Measurements from ENCODE around the gene THOP1.

THOP1 gene

DNA sequence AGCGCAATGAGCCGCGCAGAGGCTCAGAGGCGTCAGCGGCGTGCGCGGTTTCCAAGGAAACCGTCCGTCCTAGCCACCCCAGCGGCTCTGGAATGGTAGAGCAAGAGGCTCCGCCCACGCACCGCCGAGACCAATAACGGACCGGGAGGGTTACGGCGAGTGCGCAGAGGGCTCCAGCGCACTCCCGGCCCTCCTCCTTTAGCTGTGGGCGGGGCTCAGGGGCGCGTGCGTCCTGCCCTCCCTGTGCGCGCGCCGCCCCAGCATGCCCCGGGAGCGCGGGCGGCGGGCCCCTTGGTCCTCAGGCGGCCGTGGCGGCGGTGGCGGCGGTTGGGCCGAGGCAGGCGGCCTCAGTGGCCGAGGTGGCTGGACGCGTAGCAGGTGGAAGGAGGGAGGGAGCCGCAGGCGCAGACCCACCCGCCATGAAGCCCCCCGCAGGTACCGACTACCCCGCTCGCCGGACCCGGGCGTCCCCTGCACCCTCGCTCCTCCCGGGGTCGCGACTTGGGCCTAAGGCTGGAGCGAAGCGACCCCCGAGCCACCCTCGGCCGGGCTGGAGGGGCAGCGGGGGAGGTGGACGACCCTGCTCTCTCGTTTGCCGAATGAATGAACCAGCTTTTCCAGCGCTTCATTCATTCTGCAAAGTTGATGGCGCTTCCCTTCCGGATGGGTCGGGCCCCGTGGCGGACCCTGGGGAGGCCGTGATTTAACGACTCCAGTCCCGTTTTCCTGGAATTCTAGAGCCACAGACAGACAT lies at the start of gene THOP1:
THOP1 (plus strand) TSS at position 260 of the 754 bp plus-strand sequence; CDS start at position 420, 160 bp downstream.
- DNase-seq: peak; percentile 95

DNA sequence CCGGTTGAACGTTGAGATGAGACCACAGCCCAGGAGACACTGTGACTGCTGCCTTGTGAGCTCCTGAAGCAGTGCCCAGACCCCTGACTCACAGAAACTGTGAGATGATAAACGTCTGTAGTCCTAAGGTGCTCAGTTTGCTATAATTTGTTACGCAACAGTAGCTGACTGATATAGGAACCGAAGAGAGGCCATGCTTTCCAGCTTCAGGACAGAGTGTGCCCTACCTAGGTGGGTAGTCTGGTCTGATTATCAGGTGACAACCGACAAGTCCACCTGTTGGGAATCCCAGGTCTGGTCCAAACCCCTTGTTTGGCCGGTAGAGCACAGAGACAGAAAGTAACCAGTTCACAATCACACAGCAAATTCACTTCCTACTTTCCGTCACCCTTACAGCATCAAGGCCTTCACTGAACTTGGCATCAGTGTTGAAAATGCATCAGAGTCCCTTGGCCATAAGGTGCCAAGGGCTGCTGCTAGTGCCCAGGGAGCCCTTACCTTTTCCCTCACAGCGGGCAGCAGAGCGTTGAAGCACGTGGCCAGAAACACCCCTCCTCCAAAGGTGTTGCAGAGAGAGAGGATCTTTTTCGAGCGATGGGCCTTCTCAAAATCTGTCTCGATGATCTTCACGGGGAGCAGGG lies 48.6 kb upstream of the THOP1 start:
- no peak for DNase-seq

DNA sequence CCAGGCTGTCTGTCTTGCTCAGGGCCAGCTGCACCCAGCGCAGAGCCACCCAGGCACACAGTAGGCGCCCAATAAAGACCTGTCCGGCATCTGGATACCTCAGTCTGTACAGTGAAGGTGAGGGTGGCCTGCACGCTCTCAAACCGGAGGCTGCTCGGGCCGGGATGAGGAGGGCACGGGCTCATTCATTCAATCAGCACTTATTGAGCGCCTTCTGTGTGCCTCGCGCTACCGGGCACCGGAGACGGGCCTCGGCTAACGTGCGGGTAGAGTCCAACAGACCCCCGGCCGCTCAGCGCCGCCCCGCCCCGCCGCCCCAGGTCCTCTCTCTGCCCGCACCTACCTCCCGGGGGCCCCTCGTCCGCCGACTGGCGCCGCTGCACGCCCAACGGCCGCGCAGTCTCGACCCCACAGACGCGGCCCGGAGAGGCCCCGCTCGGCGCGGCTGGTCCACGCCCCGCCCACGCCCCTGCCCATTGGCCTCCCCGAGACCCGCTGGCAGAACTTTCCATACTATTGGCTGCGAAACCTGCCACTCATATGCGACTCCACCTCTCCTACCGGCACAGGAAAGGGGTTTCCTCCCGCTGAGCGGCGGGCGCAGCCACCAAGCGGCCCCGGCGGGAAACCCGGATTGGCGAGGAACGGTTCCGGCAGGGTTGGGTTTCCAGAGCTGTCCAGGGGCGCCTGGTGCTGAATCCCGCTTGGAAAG lies 45.5 kb upstream of the THOP1 start, which contains the start of gene SLC39A3:
SLC39A3 (minus strand) TSS at position 416 of the 712 bp plus-strand sequence. CDS start 2,760 bp downstream, outside the sequence.
- peak; percentile 88 for DNase-seq

DNA sequence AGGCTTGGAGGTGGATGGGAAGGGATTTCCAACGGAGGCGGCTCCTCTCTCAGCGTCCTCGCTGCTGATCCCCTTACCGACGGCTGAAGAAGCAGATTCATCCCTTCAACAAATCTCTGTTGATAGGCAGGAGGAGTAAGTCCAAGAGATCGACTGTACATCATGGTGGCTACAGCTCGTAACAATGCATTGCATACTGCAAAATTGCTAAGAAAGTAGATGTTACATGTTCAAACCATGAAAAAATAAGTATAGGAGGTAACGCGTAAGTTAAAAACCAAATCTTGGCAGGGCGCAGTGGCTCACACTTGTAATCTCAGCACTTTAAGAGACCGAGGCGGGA lies 45.0 kb upstream of the THOP1 start:
- no peak for DNase-seq

DNA sequence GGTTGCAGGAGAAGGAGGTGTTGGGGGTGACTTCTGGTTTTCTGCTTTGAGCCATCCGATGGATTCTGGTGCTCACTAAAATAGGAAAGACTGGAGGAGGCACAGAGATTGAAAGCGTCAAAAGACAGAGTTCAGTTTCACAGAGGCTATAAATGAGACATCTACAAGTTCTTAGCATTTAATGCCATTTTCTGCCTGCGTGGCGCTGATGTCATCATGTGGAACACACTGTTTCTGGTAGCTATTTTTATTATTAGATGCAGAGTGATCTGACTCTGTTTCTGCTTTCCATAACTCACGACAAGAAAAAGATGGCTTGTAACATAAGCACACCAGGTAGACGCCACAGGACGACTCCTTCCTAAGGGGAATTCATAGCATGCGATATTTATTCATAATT lies 42.2 kb upstream of the THOP1 start:
- no peak for DNase-seq

DNA sequence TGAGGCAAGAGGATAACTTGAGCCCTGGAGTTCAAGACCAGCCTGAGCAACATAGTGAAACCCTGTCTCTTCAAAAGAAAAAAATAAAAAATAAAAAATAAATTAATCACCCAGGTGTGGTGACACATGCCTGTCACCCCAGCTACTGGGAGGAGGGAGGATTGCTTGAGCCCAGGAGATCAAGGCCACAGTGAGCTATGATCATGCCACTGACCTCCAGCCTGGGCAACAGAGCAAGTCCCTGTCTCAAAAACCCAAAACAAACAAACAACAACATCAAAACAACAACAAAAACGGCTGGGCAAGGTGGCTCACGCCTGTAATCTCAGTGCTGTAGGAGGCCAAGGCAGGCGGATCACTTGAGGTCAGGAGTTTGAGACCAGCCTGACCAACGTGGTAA lies 41.2 kb upstream of the THOP1 start:
- DNase-seq: no peak

- no peak for DNase-seq
Measured at GRCh38 chr19:2747349-2747748, 38.0 kb upstream of the THOP1 start.

DNA sequence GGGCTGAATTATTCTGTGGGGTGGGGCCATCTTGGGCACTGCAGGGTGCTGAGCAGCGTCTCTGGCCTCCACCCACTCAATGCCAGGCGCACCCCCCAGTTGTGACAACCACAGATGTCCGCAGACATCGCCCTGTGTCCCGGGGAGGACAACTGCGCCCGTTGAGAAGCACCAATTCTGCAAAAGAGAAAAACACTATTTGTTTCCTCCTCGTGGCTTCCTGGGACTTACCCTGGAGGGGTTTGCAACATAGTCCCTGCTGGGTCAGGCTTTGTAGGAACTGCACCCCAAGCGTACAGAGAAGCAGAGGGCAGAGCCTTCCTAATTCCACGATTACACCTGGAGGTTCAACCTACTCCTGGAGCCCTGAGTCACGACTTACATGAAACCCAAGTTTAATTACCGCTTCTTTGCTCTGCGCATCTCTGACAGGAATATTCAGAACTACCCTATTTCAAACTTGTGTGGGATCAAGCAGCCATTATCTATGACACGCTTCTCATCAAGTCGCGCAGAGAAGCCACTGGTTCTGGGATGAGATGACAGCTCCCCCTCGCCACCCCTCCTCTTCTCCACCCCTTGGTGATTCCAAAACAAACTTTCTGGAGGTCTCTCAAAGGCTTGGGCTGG lies 34.4 kb upstream of the THOP1 start:
- DNase-seq: no peak

GRCh38 chr19:2751438-2751830 lies 33.9 kb upstream of the THOP1 start:
- no peak for DNase-seq

- DNase-seq: no peak
Measured at GRCh38 chr19:2754659-2755447, 30.4 kb upstream of the THOP1 start.

DNA sequence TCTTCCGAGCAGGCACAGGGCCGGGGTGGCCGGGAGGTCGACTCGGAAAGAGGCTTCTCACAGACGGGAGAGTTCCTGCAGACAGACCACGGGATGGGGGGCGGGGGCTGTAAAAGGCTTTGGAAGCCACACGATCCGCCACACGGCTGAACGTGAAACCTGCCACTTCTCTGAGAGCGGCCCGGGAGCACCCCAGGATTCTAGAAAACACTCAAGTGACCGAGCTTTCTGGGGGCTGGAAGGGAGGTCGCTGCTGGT lies 29.9 kb upstream of the THOP1 start:
- DNase-seq: no peak

DNA sequence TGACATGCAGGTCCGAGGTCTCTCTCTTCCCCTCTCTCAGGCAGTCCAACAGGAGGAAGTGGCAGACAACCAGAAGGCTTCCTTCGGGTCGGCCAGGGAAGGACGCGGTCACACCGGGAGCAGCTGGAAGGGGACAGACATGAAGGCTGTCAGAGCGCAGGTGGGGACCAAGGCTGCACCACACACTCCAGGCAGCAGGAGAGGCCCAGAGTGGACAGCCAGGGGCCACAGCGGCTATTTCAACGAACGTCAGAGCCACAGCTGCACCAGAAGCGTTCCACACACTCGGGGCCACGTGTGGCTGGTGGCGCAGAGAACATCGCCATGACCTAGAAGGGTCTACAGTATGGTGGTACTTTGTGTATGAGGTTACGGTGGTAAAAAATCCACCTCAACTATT lies 29.5 kb upstream of the THOP1 start:
- no peak for DNase-seq

GRCh38 chr19:2756477-2756876 lies 28.8 kb upstream of the THOP1 start:
- no peak for DNase-seq

- no peak for DNase-seq
Measured at GRCh38 chr19:2756921-2757881, 28.1 kb upstream of the THOP1 start.

GRCh38 chr19:2758601-2759313 lies 26.5 kb upstream of the THOP1 start:
- DNase-seq: no peak

GRCh38 chr19:2759362-2759761 lies 25.9 kb upstream of the THOP1 start:
- DNase-seq: no peak

GRCh38 chr19:2759965-2760364 lies 25.3 kb upstream of the THOP1 start:
- no peak for DNase-seq

DNA sequence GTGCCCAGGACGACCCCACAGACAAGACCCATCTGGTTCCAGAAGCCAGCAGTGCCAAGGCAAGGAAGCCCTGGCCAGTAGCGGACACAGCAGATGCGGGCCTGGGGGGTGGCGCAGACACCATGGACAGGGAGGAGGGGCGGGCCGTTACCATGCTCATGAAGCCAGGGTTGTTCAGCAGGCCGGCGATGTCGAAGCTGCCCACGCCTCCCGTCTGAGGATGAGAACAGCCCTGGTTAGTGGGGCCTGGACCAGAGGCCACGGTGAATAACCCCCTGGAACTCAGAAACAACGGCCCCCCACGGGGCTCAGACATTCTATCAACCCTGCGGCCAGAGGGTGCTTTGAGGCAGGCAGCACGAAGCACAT lies 24.0 kb upstream of the THOP1 start:
- no peak for DNase-seq

DNA sequence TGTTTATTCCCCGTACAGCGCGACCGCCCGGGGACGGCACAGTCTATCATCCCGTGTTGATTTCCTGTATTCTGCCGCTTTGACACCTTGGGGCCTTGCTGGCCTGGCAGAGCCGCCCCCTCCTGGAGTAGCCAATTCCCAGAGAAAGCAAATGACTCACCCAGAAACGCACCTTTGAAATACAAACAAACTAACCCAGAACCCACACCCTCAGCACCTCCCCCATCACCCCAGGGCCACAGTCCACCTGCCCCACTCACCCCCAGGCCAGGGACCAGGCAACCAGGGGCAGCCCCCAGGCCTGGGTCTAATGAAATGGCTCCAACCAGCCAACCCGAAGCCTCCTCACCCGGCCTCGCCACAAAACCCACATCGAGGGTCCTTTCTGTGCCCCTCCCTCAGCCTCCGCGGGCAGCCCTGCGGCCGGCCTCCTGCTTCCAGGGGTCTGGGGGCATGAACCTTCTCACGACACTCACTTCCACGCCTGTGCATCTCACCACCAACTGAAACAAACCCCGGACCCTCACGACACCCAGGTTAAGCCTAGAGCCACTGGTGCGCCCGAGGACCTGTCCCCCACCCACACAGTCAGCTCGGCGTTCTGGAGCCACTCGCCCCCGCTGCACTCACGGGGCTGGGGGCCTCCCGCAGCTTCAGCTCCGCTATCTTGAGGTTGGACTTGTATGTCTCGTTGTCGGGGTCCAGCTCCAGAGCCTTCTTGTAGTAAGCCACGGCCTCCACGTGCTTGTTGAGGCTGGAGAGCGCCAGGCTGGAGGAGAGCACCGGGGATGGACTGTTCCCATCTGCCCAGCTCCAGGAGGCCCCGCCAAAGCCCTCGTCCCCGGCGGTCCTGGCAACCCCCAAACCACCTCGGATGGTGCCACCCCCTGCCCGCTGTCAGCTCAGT lies 23.2 kb upstream of the THOP1 start:
- no peak for DNase-seq
